Fibroblast of skin of left quadriceps (primary cell): Measurements from ENCODE around the gene PGGT1B.
A peak's percentile ranks its signal among the peaks of the same experiment; 100 is the strongest.
"Not testable (repeated sequence)": the region's sequence is repeated elsewhere in the genome, so short reads cannot be mapped to it uniquely, and the experiment has no call there.

Experiments used
- DNase-seq, 2 experiments: peaks; one replicate each; pipeline ENCODE4 v3.0.0-alpha.2; 2013; ENCODE audit warnings: low read depth in 2 of 2

Gene PGGT1B

GRCh38 chr5:115260248-115260647, 2.4 kb downstream of the PGGT1B start:
- no peak for DNase-seq

- peak; percentile 2 to 6 for DNase-seq
These were observed 4.7 kb downstream of the PGGT1B start for GRCh38 chr5:115257981-115258380.

GRCh38 chr5:115249379-115249778, 13.3 kb downstream of the PGGT1B start:
- DNase-seq = not testable (repeated sequence)

- DNase-seq = peak in 1 of 2 experiments; percentile 20
These were observed 16.2 kb downstream of the PGGT1B start for GRCh38 chr5:115246361-115246991.

GRCh38 chr5:115243412-115243811, 19.3 kb downstream of the PGGT1B start:
- DNase-seq = no peak

GRCh38 chr5:115241881-115242642, 20.6 kb downstream of the PGGT1B start:
- DNase-seq = no peak

- no peak for DNase-seq
These were observed 25.6 kb downstream of the PGGT1B start for GRCh38 chr5:115237066-115237465.

- no peak for DNase-seq
These were observed 26.1 kb downstream of the PGGT1B start for GRCh38 chr5:115236599-115236998.

- DNase-seq = no peak
These were observed 31.1 kb downstream of the PGGT1B start for GRCh38 chr5:115231598-115231997.

GRCh38 chr5:115229606-115230005, 33.1 kb downstream of the PGGT1B start:
- no peak for DNase-seq

GRCh38 chr5:115227281-115227680, 35.4 kb downstream of the PGGT1B start:
- no peak for DNase-seq

- no peak for DNase-seq
These were observed 48.1 kb downstream of the PGGT1B start for GRCh38 chr5:115214541-115214940.

GRCh38 chr5:115209279-115209678, 53.4 kb downstream of the PGGT1B start:
- DNase-seq = no peak

- no peak for DNase-seq
These were observed 59.7 kb downstream of the PGGT1B start for GRCh38 chr5:115202952-115203351.

- DNase-seq = no peak
These were observed 66.5 kb downstream of the PGGT1B start for GRCh38 chr5:115196161-115196560.

- no peak for DNase-seq
These were observed 68.0 kb downstream of the PGGT1B start for GRCh38 chr5:115194676-115195075.

- no peak for DNase-seq
These were observed 69.4 kb downstream of the PGGT1B start for GRCh38 chr5:115193295-115193694.

GRCh38 chr5:115192098-115192497, 70.6 kb downstream of the PGGT1B start:
- no peak for DNase-seq

GRCh38 chr5:115191474-115192031, 71.1 kb downstream of the PGGT1B start:
- DNase-seq = no peak

GRCh38 chr5:115190388-115190787, 72.3 kb downstream of the PGGT1B start:
- no peak for DNase-seq

- no peak for DNase-seq
These were observed 72.8 kb downstream of the PGGT1B start for GRCh38 chr5:115189866-115190265.

GRCh38 chr5:115186794-115187193, 75.9 kb downstream of the PGGT1B start:
- DNase-seq = no peak

- DNase-seq = no peak
These were observed 77.9 kb downstream of the PGGT1B start for GRCh38 chr5:115184770-115185169.
